Dermis blood vessel endothelial cell (primary cell): ENCODE results near the gene ZNF275. TPM values are rescaled to one million over a fixed set of nuclear protein-coding genes. Genes with fewer than 3 reads are reported as not detected.
"Not testable (repeated sequence)": the region's sequence is repeated elsewhere in the genome, so short reads cannot be mapped to it uniquely, and the experiment has no call there.

ENCODE experiments used
- DNase-seq: peaks from one replicate; pipeline ENCODE4 v3.0.0; 2010
- total RNA-seq: library from RNA; depleted of rRNA; stranded (reverse); fragments of >200 nt; gene quantifications from 2 replicates; pipeline ENCODE4 v1.2.3, GENCODE V29; 2014

Gene ZNF275
- total RNA-seq, 1 donor from 2014 or later = 5.3 TPM

DNA sequence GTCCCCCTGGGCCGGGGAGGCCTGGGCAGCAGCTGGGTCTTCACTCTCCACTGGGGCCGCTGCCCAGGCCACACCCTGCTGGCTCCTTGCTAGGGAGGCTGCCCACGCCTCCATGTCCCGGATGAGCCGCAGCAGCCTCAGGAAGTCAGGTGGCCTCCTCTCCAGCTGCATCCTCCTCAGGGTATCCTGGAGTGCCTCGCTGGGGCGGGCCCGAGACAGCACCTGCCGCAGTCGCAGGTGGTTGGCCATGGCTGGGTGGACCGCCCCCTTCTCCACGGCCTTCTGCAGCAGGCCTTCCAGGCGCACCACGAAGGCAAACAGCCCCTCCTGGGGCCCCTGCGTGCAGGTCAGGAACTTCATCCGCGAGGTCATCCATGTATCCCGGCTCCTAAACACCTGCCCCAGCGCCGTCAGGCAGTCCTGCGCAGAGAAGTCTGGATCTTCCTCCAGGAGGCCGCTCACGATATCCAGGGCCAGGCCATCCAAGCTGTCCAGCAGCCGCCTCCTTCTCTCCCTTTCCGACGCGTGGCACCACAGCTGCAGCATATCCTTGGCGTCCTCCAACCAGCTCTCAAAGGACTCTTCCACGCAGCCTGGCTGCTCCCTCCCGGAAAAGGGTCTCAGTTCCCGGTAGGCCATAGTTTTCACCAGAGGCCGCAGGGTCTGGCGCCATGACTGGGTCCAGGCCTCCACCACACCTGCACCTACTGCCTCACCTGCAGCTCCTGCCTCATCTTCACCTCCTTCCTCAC is 14.5 kb upstream of the ZNF275 start:
- DNase-seq = no peak

GRCh38 chrX:153320047-153320443 is 13.9 kb upstream of the ZNF275 start:
- DNase-seq = not testable (repeated sequence)

GRCh38 chrX:153320555-153321184 is 13.3 kb upstream of the ZNF275 start:
- DNase-seq = no peak

DNA sequence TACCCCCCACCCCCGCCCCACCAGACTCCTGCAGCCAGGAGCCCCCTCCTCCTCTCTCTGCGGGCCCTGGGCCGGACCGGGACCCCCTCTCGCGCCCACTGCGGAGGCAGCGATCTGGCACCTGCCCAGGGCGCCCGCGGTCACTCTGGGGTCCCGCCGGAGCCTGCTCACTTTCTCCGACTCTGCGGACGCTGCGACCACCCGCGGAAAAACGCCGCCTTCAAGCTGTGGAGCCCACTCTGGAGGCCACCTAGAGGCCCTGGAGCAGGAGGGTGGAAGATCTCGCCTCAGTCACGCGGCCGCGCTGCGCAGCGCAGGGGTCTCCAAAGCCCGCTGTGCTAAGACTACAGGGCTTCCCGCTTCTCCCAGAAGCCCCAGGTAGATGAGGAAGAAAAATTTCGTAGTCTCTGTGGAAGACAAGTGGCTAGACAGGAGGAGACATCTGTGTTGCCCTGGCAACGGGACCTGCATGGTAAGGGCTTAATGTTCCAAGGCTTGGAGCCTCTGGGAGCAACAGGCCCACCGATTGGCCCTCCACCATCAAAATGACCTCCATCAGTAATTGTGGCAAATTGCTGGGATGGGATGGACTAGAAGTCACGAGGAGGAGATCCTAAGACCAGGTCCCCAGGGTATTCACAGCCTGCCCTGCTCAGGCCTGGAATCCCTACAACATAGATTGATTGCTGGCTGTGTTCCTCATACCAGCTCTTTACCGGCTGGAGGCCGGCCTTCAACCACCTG is 12.4 kb upstream of the ZNF275 start, which contains the start of gene PNMA6F:
Gene PNMA6F (minus strand): TSS at position 387 of the 744 bp plus-strand sequence. CDS start 1,093 bp downstream, outside the sequence.
- DNase-seq = no peak

DNA sequence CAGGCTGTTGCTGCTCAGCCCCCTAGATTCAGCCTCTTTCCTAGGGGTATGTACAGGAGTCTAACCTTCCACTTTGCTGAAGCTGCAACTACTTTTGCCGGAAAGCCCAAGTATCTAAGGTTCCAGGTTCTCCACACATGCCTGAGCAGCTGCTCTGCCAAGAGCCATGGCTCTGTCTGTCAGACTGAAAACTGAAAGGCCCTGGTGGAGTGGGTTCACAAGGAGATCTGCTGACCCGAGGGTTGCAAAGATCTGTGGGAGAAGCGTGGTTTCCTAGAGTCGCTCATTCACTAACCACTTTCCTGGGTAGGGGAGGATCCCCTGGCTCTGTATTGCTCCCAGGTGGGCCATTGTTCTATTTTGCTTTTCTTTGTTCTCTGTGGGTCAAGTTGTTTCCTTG is 6.4 kb upstream of the ZNF275 start:
- no peak for DNase-seq

DNA sequence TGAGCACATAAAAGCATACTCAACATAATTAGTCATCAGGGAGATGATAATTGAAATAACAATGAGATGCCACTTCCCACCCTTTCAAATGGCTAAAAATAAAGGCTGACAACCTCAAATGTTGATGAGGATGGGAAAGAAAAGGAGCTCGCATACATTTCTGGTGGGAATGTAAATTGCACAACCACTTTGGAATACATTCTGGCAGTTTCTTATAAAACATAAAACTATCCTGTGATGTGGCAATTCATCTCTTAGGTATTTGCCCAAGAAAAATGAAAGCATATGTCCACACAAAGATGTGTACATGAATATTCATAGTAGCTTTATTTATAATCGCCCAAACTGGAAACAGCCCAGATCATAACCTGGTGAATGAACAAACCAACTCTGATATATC is 687 bp upstream of the ZNF275 start:
- no peak for DNase-seq

- DNase-seq = no peak
Observed at GRCh38 chrX:153334654-153335295, 822 bp downstream of the ZNF275 start.

- no peak for DNase-seq
Observed at GRCh38 chrX:153336121-153336894, 2.4 kb downstream of the ZNF275 start.

DNA sequence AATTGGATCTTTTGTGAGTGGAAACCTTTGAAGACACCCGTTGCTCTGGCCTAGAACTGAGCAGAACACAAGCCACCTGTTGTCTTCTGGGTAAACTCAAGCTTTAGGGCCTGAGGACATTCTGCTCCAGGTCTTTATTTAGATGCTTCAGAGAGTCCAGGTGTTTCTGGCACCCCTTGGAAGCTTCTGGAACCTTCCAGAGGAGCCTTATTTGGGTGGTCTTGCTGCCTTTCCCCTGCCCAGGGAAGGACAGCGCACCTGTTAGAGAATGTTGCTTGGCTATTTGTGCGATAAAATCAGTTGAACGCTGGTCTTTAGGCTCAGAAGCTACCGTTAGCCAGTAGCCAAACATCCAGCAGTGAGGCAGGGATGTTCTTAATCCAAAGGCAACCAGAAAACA is 3.0 kb downstream of the ZNF275 start:
- no peak for DNase-seq

DNA sequence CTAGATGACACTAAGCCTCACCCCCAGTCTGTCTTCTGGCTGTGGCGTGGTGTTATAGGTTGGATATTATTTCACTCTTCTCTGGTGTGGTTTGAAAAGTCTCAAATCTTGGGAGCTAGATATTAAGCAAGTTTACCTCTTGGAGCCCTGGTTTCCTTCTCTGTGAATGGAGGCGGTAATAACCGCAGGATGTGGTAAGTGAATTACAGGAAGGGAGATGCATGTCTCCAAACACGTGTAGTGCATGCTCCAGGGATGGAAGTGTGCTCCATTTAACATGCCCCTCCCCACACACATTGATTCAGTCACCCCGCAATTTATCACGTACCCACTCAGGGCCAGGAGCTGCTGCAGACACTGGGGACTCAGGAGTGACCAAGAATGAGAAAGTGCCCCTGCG is 4.9 kb downstream of the ZNF275 start:
- no peak for DNase-seq

- no peak for DNase-seq
Observed at GRCh38 chrX:153339662-153340061, 5.7 kb downstream of the ZNF275 start.

GRCh38 chrX:153340111-153340510 is 6.2 kb downstream of the ZNF275 start:
- DNase-seq = no peak

DNA sequence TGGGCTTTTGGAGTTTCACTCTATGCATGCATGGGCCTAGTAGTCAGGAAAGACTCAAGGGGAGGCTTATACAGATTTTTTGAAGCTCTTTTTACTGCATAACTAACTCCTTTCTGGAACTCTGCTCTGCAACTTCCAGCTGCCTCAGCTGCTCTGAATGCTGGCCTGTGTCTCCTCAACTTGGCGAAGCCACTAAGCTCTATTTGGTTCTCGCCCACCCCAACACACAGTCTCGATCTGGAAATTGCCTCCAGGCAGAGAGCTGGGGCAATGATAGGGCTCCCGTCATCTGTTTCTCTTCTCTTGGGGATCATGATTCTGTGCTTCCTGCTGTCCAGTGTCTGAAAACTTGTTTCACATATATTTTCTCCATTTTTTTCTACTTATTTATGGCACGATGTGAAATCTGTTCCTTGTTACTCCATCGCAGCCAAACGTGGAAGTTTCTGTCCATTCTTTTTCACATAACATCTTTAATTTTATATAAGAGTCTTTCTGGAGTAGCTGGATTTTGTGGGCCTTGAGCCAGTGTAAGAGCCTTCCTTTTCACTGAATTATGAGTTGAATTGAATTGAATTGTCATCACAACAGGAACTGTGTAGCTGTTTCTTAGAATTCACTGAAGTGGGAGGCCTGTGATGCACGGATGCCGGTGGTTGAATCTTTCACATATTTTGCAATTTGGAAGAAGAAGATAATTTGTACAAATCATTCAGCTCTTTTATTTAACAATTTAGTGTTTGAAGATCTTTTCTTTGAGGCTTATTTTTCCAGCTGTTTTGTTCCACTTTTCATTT is 9.0 kb downstream of the ZNF275 start:
- no peak for DNase-seq

- DNase-seq = no peak
Observed at GRCh38 chrX:153343674-153344073, 9.7 kb downstream of the ZNF275 start.

- no peak for DNase-seq
Observed at GRCh38 chrX:153347530-153347929, 13.6 kb downstream of the ZNF275 start.

DNA sequence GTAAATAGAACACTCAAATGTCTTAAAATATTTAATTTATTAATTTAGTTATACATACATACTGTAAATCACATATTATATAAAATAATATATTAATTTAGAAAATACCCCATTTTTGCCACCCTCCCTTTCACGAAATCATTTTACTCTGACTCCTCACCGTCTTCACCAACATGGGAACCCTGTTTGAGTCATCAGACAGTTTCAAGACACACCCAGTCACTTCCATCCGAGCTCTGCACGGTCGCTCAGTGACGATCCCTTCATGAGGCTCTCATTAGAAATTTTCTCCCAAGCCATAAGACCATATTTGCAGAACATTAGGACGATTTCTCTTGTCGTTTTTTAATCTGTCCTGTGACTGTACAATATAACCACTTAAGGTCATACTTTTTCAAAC is 14.5 kb downstream of the ZNF275 start:
- DNase-seq = no peak

- no peak for DNase-seq
Observed at GRCh38 chrX:153349952-153350351, 16.0 kb downstream of the ZNF275 start.

DNA sequence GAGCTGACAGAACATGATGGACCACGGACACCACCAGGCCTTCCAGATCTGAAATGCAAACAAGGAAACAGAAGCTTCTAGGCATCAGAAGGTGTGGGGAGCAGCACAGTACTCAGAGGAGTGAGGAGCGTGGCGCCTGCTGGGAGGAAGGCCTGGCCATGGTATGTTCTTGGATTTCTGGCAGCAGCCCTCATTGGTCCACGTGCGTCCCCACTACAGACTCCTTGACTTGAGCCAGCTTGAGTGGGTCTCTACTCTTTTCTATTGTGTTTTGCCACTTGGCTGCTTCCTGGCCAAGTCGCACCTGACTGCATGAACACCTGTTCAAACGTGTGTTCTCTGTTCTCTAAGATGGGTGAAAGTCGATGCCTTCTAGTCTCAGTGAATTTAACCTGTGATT is 18.0 kb downstream of the ZNF275 start:
- no peak for DNase-seq

DNA sequence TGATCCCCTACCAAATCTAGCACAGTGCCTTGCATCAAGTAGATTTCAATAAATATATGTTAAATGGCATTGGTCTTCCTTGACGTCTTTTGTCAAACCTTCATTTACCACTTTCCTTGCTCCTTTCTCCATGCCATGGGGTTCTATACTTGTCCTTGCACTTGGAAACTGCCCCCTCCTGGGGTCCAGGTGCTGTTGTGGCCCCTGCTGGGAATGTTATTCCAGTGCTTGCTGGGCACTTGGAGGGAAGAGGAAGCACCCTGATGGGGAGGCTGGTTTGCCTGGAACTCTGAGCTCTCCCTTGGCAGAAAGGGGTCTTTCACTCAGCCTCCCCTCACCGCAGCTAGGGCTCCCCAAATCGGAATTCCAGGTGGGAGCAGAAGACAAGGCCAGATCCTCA is 18.9 kb downstream of the ZNF275 start:
- DNase-seq = no peak

- no peak for DNase-seq
Observed at GRCh38 chrX:153353416-153353815, 19.5 kb downstream of the ZNF275 start.

GRCh38 chrX:153357877-153358276 is 23.9 kb downstream of the ZNF275 start:
- DNase-seq = no peak
